C4-2B (cell line): ENCODE results near the gene NDUFB8.

Experiments used
- CTCF ChIP-seq: fragments of 450-650 bp; conservative IDR thresholded peaks from 2 replicates; pipeline ENCODE4 v1.5.1; 2017; ENCODE audit warnings: mild to moderate bottlenecking
- ZFX ChIP-seq: fragments of 450-650 bp; IDR thresholded peaks from 2 replicates; pipeline ENCODE4 v1.6.1; 2017

GRCh38 chr10:100480002-100480401 lies 49.7 kb downstream of the NDUFB8 start:
- TF ChIP-seq CTCF (no peak), ZFX (no peak)
